ENCODE measurements around the gene CHST15. TPM values are rescaled to one million over a fixed set of nuclear protein-coding genes. Genes with fewer than 3 reads are reported as not detected.
A peak's percentile ranks its signal among the peaks of the same experiment; 100 is the strongest.

CHST15 gene
- total RNA-seq, 3 donors from 2014 or later, result 4.8 to 64.5 (median 10.8) TPM

- Histone ChIP-seq H3K9me3 (no peaks in the 10 kb centered on the region), H3K36me3 (ENCODE audit: low read depth) (no peaks in the 10 kb centered on the region), H3K4me1 (ENCODE audit: low read depth) (no peaks in the 10 kb centered on the region), H3K4me3 (no peak overlapping the region)
- intact Hi-C loops (cut with DNase I, micrococcal nuclease), result no loop called here
- no peak for ATAC-seq
- no peak for TF ChIP-seq CTCF (IDR thresholded peaks at IDR 0.05)
- no peak for DNase-seq
Measured at GRCh38 chr10:124060148-124060720, 33.2 kb downstream of the CHST15 start.

GRCh38 chr10:124059551-124059950 lies 33.8 kb downstream of the CHST15 start:
- intact Hi-C loops (cut with DNase I, micrococcal nuclease), result no loop called here
- Histone ChIP-seq H3K4me3 (no peak overlapping the region), H3K36me3 (ENCODE audit: low read depth) (no peaks in the 10 kb centered on the region), H3K4me1 (ENCODE audit: low read depth) (no peaks in the 10 kb centered on the region), H3K9me3 (no peaks in the 10 kb centered on the region)
- ATAC-seq (no peak), DNase-seq (no peak)
- TF ChIP-seq CTCF (IDR thresholded peaks at IDR 0.05), result no peak

GRCh38 chr10:124058346-124059003 lies 34.9 kb downstream of the CHST15 start:
- H3K9me3 ChIP-seq, result no peaks in the 10 kb centered on the region
- H3K4me3 ChIP-seq, result no peak overlapping the region
- no peaks in the 10 kb centered on the region for H3K4me1 ChIP-seq (ENCODE audit: low read depth)
- intact Hi-C loops (cut with DNase I, micrococcal nuclease), result no loop called here
- ATAC-seq (no peak), DNase-seq (no peak)
- no peaks in the 10 kb centered on the region for H3K36me3 ChIP-seq (ENCODE audit: low read depth)
- no peak for TF ChIP-seq CTCF (IDR thresholded peaks at IDR 0.05)

- no peak for ATAC-seq
- intact Hi-C loops (cut with DNase I, micrococcal nuclease), result no loop called here
Measured at GRCh38 chr10:124057601-124058000, 35.8 kb downstream of the CHST15 start.

GRCh38 chr10:124056337-124056980 lies 36.9 kb downstream of the CHST15 start:
- intact Hi-C loops (cut with DNase I, micrococcal nuclease), result no loop called here
- Histone ChIP-seq H3K9me3 (no peaks in the 10 kb centered on the region), H3K4me1 (ENCODE audit: low read depth) (no peaks in the 10 kb centered on the region), H3K4me3 (no peak overlapping the region), H3K36me3 (ENCODE audit: low read depth) (no peaks in the 10 kb centered on the region)
- no peak for TF ChIP-seq CTCF (IDR thresholded peaks at IDR 0.05)
- ATAC-seq, result no peak
- DNase-seq, result no peak

More at GRCh38 chr10:124057601-124058000, 35.8 kb downstream of the CHST15 start:
- no peaks in the 10 kb centered on the region for H3K9me3 ChIP-seq
- H3K4me1 ChIP-seq (ENCODE audit: low read depth), result no peaks in the 10 kb centered on the region
- no peak for TF ChIP-seq CTCF (IDR thresholded peaks at IDR 0.05)
- H3K4me3 ChIP-seq, result no peak overlapping the region
- peak in 1 of 3 donors; percentile 25 for DNase-seq
- H3K36me3 ChIP-seq (ENCODE audit: low read depth), result no peaks in the 10 kb centered on the region
